HG02970 (cell line): ENCODE data around the gene EBF3.

Source experiments
- ATAC-seq: cut with Tn5 transposase; IDR thresholded peaks from one replicate; pipeline ENCODE4 v1.9.1; 2021; ENCODE audit warnings: mild to moderate bottlenecking, moderate library complexity, moderate number of reproducible peaks; ENCODE audit not compliant: unreplicated experiment, low FRiP score

Gene EBF3

GRCh38 chr10:129812398-129812797 is 151.7 kb downstream of the EBF3 start:
- no peak for ATAC-seq

- ATAC-seq, result no peak
These were observed 152.9 kb downstream of the EBF3 start for GRCh38 chr10:129811208-129811607.

GRCh38 chr10:129809841-129810240 is 154.2 kb downstream of the EBF3 start:
- ATAC-seq, result no peak

- no peak for ATAC-seq
These were observed 154.6 kb downstream of the EBF3 start for GRCh38 chr10:129809431-129809830.

GRCh38 chr10:129808092-129808983 is 155.7 kb downstream of the EBF3 start:
- ATAC-seq, result no peak

- ATAC-seq, result no peak
These were observed 156.9 kb downstream of the EBF3 start for GRCh38 chr10:129807211-129807610.

- no peak for ATAC-seq
These were observed 163.2 kb downstream of the EBF3 start for GRCh38 chr10:129800796-129801340.

GRCh38 chr10:129799942-129800341 is 164.1 kb downstream of the EBF3 start:
- ATAC-seq, result no peak

GRCh38 chr10:129796710-129797420 is 167.2 kb downstream of the EBF3 start:
- no peak for ATAC-seq

GRCh38 chr10:129793996-129794395 is 170.1 kb downstream of the EBF3 start:
- ATAC-seq, result no peak

- ATAC-seq, result no peak
These were observed 170.6 kb downstream of the EBF3 start for GRCh38 chr10:129793479-129793878.

- ATAC-seq, result no peak
These were observed 171.2 kb downstream of the EBF3 start for GRCh38 chr10:129792864-129793263.

GRCh38 chr10:129792141-129792540 is 171.9 kb downstream of the EBF3 start:
- no peak for ATAC-seq

- ATAC-seq, result no peak
These were observed 173.2 kb downstream of the EBF3 start for GRCh38 chr10:129790715-129791446.

GRCh38 chr10:129788215-129788614 is 175.9 kb downstream of the EBF3 start:
- ATAC-seq, result no peak

- ATAC-seq, result no peak
These were observed 176.5 kb downstream of the EBF3 start for GRCh38 chr10:129787557-129787956.

GRCh38 chr10:129786216-129786615 is 177.9 kb downstream of the EBF3 start:
- ATAC-seq, result no peak

- ATAC-seq, result no peak
These were observed 178.5 kb downstream of the EBF3 start for GRCh38 chr10:129785536-129785981.
